ENCODE measurements around the gene DNAAF9. TPM values are rescaled to one million over a fixed set of nuclear protein-coding genes. Genes with fewer than 3 reads are reported as not detected.
"Not testable (repeated sequence)": the region's sequence is repeated elsewhere in the genome, so short reads cannot be mapped to it uniquely, and the experiment has no call there.

DNAAF9 gene
- total RNA-seq, 2 experiments from 2014 or later, result 1.8 to 2.2 TPM

DNA sequence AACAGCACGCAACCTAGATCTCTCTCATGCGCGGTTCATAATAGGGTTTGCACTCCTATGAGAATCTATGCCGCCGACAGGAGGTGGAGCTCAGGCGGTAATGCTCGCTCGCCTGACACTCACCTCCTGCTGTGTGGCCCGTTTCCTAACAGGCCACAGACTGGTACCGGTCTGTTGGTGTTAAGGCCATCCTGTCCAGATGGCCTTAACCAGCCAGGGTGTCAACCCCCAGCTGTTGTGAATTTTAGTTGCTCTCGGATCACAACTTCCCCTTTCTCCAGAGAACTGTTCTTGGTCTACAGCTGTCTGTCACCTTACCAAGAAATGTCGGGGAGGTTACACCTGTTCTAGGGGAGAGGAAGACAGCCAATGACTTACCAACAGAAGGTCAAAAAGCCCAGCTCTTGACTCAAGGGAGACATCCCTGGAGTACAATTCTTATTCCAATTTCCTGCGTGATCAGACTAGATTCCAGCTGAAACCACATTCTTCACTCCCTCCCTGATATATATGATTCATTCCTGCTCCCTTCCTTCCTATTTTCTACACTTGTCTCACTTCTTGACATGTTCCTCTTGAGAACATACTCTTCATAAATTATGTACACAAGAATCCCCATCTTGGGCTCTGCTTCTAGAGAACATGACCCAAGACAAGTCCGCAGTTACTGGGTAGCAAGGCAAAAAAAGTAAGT lies 23.1 kb upstream of the DNAAF9 start:
- Mint-ChIP-seq H3K27me3 (no peaks in the 10 kb centered on the region), H3K27ac (no peak overlapping the region), H3K9me3 (no peaks in the 10 kb centered on the region), H3K4me1 (ENCODE audit: low read depth) (no peaks in the 10 kb centered on the region), H3K4me3 (no peak overlapping the region), H3K36me3 (no peaks in the 10 kb centered on the region)
- DNase-seq, result no peak
- intact Hi-C loops (cut with micrococcal nuclease), result no loop called here
- ChIA-PET POLR2A (no interaction called here), CTCF (interaction anchor here (0.9 kb wide), 1 partner anchor 10 kb away, joined by 3 read pairs; no protein-coding TSS in a partner anchor)

DNA sequence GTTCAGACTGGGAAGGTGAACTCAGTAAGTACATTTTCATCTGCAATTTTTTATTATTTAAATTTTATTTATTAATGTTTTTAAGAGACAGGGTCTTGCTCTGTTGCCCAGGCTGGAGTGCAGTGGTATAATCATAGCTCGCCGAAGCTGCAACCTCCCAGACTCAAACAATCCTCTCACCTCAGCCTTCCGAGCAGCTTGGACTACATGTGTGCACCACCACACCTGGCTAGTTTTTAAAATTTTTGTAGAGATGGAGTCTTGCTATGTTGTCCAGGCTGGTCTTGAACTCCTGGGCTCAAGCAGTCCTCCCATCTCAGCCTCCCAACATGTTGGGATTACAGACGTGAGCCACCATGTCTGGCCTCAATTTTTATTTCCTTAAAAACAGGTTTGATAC lies 19.3 kb upstream of the DNAAF9 start:
- POLR2A ChIA-PET, CTCF ChIA-PET: not testable (repeated sequence)

DNA sequence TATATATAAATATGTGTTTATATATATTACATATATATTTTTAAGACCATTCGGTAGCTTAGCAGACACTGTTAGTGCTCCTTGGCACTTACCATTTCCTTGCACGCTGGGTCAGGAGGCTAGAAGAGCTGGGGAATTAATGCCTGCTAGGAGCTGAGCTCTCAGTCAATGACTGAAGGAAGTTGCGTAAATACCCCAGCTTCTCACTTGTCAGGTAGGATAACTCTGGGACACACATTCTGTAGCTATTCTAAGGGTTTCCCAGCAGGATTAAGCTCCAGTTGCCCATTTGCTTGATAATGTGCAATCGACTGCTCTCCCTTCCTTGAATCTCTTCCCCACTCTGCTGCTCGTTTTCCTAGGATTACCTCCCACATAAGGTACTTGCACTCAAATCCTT lies 15.7 kb upstream of the DNAAF9 start:
- H3K9me3 Mint-ChIP-seq, result no peaks in the 10 kb centered on the region
- POLR2A ChIA-PET, result no interaction called here
- no peaks in the 10 kb centered on the region for H3K27me3 Mint-ChIP-seq
- H3K4me3 Mint-ChIP-seq, result no peak overlapping the region
- intact Hi-C loops (cut with micrococcal nuclease), result loop anchor here (5.0 kb wide), 1 partner anchor 266 kb away; the partner anchor contains the start of genes FASTKD5 and UBOX5
- H3K4me1 Mint-ChIP-seq (ENCODE audit: low read depth), result peaks cover 9% of the 10 kb centered on the region
- CTCF ChIA-PET, result no interaction called here
- H3K36me3 Mint-ChIP-seq, result peaks cover 2% of the 10 kb centered on the region
- DNase-seq, result no peak
- no peak overlapping the region for H3K27ac Mint-ChIP-seq

More for the DNA sequence above, 19.3 kb upstream of the DNAAF9 start:
- intact Hi-C loops (cut with micrococcal nuclease); H3K36me3 Mint-ChIP-seq; H3K27ac Mint-ChIP-seq; H3K4me3 Mint-ChIP-seq; DNase-seq; H3K27me3 Mint-ChIP-seq; H3K4me1 Mint-ChIP-seq (ENCODE audit: low read depth); H3K9me3 Mint-ChIP-seq: not testable (repeated sequence)

DNA sequence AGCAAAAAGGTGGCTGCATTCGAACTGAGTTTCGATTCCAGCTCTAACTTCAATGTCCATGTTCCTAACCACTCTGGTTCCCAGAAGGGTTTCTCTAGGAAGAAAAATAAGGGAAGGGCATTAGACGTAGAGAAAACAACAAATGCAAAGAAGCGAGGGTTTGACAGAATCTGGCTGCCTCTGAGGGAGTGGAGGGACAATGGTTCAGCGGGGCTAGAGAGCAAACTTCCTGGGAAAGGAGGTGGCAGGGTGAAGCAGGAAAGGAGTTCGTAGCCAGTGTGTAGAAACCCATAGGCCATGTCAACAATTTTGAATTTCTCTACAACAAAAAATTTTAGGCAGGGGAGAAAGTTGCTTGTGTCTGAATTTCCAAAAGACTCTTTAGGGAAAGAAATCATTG lies 14.5 kb upstream of the DNAAF9 start:
- H3K4me3 Mint-ChIP-seq, result no peak overlapping the region
- no peak for DNase-seq
- no peak overlapping the region for H3K27ac Mint-ChIP-seq
- peaks cover 2% of the 10 kb centered on the region for H3K36me3 Mint-ChIP-seq
- H3K27me3 Mint-ChIP-seq, result no peaks in the 10 kb centered on the region
- no peaks in the 10 kb centered on the region for H3K9me3 Mint-ChIP-seq
- intact Hi-C loops (cut with micrococcal nuclease), result loop anchor here (5.0 kb wide), 1 partner anchor 265 kb away; the partner anchor contains the start of genes FASTKD5 and UBOX5
- H3K4me1 Mint-ChIP-seq (ENCODE audit: low read depth), result peaks cover 9% of the 10 kb centered on the region
- ChIA-PET CTCF (interaction anchor here (0.6 kb wide), 1 partner anchor 255 kb away, joined by 3 read pairs; no protein-coding TSS in a partner anchor), POLR2A (no interaction called here)

DNA sequence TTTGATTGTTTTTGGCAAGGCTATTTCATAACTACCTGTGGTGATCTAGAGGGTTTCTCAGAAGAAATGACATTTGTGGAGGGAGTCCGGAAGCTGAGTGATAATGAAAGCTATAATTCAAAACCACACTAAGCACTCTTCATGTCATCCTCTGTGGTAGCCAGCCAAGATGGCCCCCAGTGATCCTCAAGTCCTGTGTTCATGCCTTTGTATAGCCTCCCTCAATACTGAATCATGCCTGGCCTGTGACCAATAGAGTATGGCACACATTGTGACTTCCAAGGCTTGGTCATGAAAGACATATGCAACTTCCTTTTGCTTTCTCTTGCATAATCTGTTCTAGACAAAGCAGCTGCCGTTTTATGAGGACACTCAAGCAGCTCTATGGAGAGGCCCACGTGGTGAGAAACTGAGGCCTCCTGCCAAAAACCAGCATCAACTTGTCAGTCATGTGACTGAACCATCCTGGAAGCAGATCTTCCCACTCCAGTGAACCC lies 12.8 kb upstream of the DNAAF9 start:
- peak; percentile 83 for DNase-seq
- no peak overlapping the region for H3K4me3 Mint-ChIP-seq
- CTCF ChIA-PET, result interaction anchor here (0.6 to 1.1 kb wide), 3 partner anchors 10 to 36 kb away, joined by 3 read pairs; no protein-coding TSS in a partner anchor
- intact Hi-C loops (cut with micrococcal nuclease), result loop anchor here (1.0 to 5.0 kb wide), 5 partner anchors 12 to 263 kb away; partner anchors contain the start of genes FASTKD5 and UBOX5
- H3K9me3 Mint-ChIP-seq, result no peaks in the 10 kb centered on the region
- POLR2A ChIA-PET, result interaction anchor here (1.0 to 1.3 kb wide), 3 partner anchors 12 to 52 kb away, joined by 3 to 10 read pairs (median 5); no protein-coding TSS in a partner anchor
- H3K36me3 Mint-ChIP-seq, result peaks cover 2% of the 10 kb centered on the region
- peak overlapping the region; percentile 75 for H3K27ac Mint-ChIP-seq
- no peaks in the 10 kb centered on the region for H3K27me3 Mint-ChIP-seq
- peaks cover 9% of the 10 kb centered on the region for H3K4me1 Mint-ChIP-seq (ENCODE audit: low read depth)

DNA sequence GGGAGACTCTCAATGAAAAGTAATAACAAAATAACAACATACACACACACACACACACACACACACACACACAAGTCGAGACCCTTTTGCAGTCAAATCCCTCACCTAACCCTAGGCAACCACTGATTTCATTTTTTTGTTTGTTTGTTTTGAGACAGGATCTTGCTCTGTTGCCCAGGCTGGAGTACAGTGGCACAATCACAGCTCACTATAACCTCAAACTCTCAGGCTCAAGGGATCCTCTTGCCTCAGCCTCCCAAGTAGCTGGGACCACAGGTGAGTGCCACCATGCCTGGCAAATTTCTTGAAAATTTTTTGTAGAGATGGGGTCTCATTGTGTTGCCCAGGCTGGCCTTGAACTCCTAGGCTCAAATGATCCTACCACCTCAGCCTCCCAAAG lies 10.7 kb upstream of the DNAAF9 start:
- H3K4me1 Mint-ChIP-seq (ENCODE audit: low read depth); H3K27me3 Mint-ChIP-seq; CTCF ChIA-PET; H3K27ac Mint-ChIP-seq; POLR2A ChIA-PET; H3K4me3 Mint-ChIP-seq; intact Hi-C loops (cut with micrococcal nuclease); H3K9me3 Mint-ChIP-seq; DNase-seq; H3K36me3 Mint-ChIP-seq: not testable (repeated sequence)

DNA sequence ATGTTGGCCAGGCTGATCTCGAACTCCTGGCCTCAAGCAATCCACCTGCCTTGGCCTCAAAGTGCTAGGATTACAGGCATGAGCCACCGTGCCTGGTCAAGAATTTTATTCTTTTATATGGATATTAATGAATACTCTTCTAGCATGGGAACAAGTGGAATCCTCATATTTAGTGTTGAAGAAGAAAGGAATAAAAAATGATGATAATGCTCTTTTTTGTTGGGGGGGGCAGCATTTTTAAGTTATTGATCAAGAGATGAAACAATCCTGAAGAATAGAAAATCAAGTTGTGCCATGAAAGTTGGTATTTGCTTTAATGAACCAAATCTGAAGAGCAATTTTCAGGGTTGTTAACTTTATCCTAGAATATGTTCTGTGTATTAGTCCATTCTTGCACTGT lies 6.7 kb upstream of the DNAAF9 start:
- ChIA-PET POLR2A (no interaction called here), CTCF (no interaction called here)
- no peak overlapping the region for H3K4me3 Mint-ChIP-seq
- H3K27ac Mint-ChIP-seq, result no peak overlapping the region
- H3K9me3 Mint-ChIP-seq, result no peaks in the 10 kb centered on the region
- H3K27me3 Mint-ChIP-seq, result peaks cover 2% of the 10 kb centered on the region
- DNase-seq, result no peak
- no peaks in the 10 kb centered on the region for H3K4me1 Mint-ChIP-seq (ENCODE audit: low read depth)
- intact Hi-C loops (cut with micrococcal nuclease), result no loop called here
- no peaks in the 10 kb centered on the region for H3K36me3 Mint-ChIP-seq

DNA sequence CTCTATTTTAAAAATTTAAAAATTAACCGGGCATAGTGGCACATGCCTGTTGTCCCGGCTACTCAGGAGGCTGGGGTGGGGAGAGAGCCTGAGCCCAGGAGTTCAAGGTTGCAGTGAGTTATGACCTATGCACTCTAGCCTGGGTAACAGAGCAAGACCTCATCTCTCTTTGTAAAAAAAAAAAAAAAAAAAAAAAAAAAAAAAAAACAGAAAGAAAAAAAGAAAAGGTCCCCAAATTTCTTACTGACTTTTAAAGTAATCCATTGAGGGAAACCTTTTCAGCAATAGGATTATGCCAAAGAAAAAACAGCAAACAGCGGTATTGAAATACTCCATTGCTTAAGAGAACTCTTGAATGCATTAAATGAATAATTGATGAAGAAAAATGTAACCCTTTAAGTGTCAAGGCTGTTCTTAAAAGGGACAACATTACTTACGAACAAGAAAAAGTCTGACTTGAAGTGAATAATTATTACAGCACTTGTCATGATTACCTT lies 6.0 kb upstream of the DNAAF9 start:
- Mint-ChIP-seq H3K27me3 (peaks cover 2% of the 10 kb centered on the region), H3K27ac (no peak overlapping the region), H3K9me3 (no peaks in the 10 kb centered on the region), H3K36me3 (no peaks in the 10 kb centered on the region), H3K4me1 (ENCODE audit: low read depth) (peaks cover 5% of the 10 kb centered on the region), H3K4me3 (no peak overlapping the region)
- ChIA-PET CTCF (no interaction called here), POLR2A (no interaction called here)
- intact Hi-C loops (cut with micrococcal nuclease), result no loop called here
- DNase-seq, result no peak

DNA sequence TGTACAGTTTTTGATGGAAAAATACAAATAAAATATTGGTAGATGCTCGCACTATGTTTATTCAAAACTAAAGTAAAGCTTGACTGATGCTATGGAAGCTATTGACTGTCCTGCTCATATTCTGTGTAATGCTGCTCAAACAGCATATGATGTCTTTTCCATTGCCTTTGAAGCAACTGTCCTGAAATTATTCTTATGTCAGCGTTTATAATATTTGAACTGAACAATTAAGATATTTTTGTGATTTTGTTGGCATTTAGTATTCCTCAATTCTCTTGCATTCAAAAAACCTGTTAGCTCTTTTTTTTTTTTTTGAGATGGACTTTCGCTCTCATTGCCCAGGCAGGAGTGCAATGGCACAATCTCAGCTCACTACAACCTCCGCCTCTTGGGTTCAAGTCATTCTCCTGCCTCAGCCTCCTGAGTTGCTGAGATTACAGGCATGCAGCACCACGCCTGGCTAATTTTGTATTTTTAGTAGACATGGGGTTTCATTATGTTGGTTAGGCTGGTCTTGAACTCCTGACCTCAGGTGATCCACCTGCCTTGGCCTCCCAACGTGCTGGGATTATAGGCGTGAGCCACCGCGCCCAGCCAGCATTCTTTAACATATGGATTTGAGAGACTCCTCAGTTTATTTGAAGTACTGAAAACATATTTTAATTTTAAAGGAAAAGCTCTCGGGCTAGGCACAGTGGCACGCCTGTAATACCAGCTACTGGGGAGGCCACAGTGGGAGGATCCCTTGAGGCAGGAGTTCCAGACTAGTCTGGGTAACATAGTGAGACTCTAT lies 5.3 kb upstream of the DNAAF9 start:
- Mint-ChIP-seq H3K4me3 (no peak overlapping the region), H3K4me1 (ENCODE audit: low read depth) (peaks cover 8% of the 10 kb centered on the region), H3K36me3 (no peaks in the 10 kb centered on the region), H3K27me3 (peaks cover 2% of the 10 kb centered on the region), H3K27ac (no peak overlapping the region), H3K9me3 (no peaks in the 10 kb centered on the region)
- intact Hi-C loops (cut with micrococcal nuclease), result no loop called here
- ChIA-PET POLR2A (no interaction called here), CTCF (no interaction called here)
- no peak for DNase-seq

DNA sequence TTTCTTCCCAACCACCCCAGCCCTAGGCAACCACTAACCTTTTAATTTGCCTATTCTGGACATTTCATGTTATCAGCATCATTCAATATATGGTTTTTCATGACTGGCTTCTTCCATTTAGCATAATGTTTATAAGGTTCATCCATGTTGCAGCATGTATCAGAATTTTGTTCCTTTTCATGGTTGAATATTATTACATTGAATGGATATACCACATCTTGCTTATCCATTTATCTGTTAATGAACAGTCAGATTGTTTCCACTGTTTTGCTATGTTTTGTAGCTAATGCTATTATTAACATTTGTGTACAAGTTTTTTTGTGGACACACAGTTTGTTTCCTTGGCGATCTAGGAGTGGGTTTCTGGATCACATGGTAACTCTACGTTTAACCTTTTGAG lies 3.0 kb upstream of the DNAAF9 start:
- CTCF ChIA-PET, result no interaction called here

DNA sequence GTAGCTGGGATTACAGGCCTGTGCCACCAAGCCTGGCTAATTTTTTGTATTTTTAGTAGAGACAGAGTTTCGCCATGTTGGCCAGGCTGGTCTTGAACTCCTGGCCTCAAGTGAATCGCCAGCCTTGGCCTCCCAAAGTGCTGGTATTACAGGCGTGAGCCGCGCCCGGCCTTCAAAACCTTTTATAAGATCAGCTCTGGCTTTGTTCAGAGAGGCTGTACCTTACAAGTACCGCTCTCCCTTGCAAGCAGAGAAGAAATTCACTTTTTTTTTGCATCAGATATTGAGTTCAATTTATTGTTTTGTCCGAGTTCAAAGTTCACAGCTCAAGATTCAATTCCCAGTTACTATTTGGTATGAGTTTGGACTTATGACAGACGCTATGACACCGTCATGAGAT lies 1.9 kb upstream of the DNAAF9 start:
- ChIA-PET POLR2A (interaction anchor here (0.6 to 1.4 kb wide), 3 partner anchors 11 to 74 kb away, joined by 3 to 5 read pairs (median 3); partner anchors contain the start of gene ATRN), CTCF (interaction anchor here (0.6 to 0.9 kb wide), 2 partner anchors 11 to 50 kb away, joined by 3 read pairs; no protein-coding TSS in a partner anchor)
- peaks cover 2% of the 10 kb centered on the region for H3K27me3 Mint-ChIP-seq
- intact Hi-C loops (cut with micrococcal nuclease), result loop anchor here (5.0 kb wide), 1 partner anchor 63 kb away; the partner anchor contains the start of gene ATRN
- H3K9me3 Mint-ChIP-seq, result no peaks in the 10 kb centered on the region
- peak overlapping the region; percentile 84 for H3K4me3 Mint-ChIP-seq
- no peak for DNase-seq
- no peak overlapping the region for H3K27ac Mint-ChIP-seq
- H3K4me1 Mint-ChIP-seq (ENCODE audit: low read depth), result peaks cover 34% of the 10 kb centered on the region
- H3K36me3 Mint-ChIP-seq, result no peaks in the 10 kb centered on the region

More for the DNA sequence above, 3.0 kb upstream of the DNAAF9 start:
- intact Hi-C loops (cut with micrococcal nuclease), result no loop called here
- H3K9me3 Mint-ChIP-seq, result no peaks in the 10 kb centered on the region
- no peak for DNase-seq
- H3K36me3 Mint-ChIP-seq, result no peaks in the 10 kb centered on the region
- H3K4me1 Mint-ChIP-seq (ENCODE audit: low read depth), result peaks cover 24% of the 10 kb centered on the region
- POLR2A ChIA-PET, result no interaction called here
- peaks cover 2% of the 10 kb centered on the region for H3K27me3 Mint-ChIP-seq
- no peak overlapping the region for H3K4me3 Mint-ChIP-seq
- H3K27ac Mint-ChIP-seq, result no peak overlapping the region
